ENCODE measurements around the gene ZMYM5.
"Not testable (repeated sequence)": the region's sequence is repeated elsewhere in the genome, so short reads cannot be mapped to it uniquely, and the experiment has no call there.

Gene ZMYM5

GRCh38 chr13:19863323-19864023 is at the start of gene ZMYM5:
TSS of gene ZMYM5 (minus strand) at chr13:19863649. CDS start at chr13:19852180, 11,469 bp downstream.
- DNase-seq (ENCODE audit: low read depth in 2 of 2): peak; percentile 88 to 96

GRCh38 chr13:19910336-19911072 is 47.1 kb upstream of the ZMYM5 start:
- no peak for DNase-seq (ENCODE audit: low read depth in 2 of 2)

DNA sequence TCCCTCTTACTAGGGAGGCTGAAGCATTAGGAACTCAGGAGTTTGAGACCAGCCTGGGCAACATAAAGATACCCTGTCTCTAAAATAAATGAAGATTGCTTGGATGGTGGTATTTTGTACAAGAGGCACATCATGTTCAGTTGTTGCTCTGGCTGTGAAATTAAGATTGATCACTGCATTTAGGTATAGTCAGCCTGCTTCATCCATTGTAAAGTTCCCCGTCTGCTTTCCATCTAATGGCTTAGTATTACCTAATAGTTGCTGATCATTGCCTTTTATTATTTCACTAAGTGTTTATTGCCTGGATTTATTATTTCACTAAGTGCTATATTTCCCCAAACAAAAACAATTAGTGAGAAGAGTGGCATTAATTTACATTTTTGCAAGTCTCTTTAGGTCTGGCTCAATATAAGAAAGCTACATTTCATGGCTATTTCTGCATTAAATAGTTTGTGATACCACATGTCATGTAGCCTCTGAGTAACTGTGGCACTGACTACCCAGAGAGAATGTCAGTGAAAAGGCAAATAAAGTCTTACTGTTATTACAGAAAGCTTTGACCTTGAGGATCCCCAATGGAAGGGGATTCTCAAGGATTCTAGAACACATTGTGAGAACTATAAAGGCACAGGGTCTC is 45.0 kb upstream of the ZMYM5 start:
- no peak for DNase-seq (ENCODE audit: low read depth in 2 of 2)

DNA sequence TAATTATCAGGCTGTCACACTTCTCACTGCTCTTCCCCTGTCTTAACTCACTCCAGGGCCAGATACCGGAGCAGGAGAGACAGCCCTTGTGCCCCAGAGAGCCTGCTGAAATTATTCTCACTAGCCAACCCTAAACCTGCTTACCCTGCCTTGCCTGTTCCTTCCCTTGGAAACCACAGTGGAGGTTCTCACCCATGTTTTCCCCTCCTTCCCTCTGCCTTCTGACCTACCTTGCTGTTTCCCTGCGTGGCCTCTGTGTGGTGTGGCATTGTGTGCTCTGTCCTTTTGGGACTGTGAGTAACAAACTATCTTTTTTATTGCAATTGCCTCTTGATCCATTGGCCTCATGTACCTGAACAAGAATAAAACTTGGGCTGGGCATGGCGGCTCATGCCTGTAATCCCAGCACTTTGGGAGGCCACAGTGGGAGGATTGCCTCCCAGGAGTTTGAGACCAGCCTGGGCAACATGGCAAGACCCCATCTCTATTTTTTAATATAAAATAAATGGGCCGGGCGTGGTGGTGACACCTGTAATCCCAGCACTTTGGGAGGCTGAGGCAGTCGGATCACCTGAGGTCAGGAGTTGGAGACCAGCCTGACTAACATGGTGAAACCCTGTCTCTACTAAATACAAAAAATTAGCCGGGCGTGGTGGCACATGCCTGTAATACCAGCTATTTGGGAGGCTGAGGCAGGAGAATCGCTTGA is 42.2 kb upstream of the ZMYM5 start:
- DNase-seq (ENCODE audit: low read depth in 2 of 2): not testable (repeated sequence)

- DNase-seq (ENCODE audit: low read depth in 2 of 2): no peak
Observed at GRCh38 chr13:19890030-19890429, 26.6 kb upstream of the ZMYM5 start.

DNA sequence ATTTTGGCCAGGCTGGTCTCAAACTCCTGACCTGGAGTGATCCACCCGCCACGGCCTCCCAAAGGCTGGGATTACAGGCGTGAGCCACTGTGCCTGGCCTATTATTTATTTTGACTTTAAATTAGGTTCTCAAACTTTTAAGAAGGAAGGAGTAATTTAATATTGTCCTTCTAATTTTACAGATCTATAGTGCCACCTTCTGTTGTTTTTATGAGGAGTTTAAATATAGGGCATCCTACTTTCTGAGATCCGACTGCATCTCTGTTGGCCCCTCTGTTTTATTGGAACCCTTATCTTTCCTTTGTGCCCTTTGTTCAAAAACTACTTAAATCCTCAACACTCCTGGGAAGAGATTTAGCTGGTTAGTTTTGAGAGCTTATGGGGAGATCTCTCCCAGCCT is 25.4 kb upstream of the ZMYM5 start:
- DNase-seq (ENCODE audit: low read depth in 2 of 2): no peak

DNA sequence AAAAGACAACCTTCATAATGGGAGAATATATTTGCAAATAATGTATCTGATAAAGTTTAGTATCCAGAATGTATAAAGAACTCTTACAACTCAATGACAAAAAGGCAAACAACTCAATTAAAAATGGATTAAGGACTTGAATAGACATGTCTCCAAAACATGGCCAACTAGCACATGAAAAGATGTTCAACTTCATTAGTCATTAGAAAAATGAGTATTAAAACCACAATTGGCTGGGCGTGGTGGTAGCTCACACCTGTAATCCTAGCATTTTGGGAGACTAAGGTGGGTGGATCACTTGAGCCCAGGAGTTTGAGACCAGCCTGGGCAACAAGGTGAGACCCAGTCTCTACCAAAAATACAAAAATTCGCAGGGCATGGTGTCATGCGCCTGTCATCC is 18.8 kb upstream of the ZMYM5 start:
- DNase-seq (ENCODE audit: low read depth in 2 of 2): no peak

- no peak for DNase-seq (ENCODE audit: low read depth in 2 of 2)
Observed at GRCh38 chr13:19881641-19882040, 18.2 kb upstream of the ZMYM5 start.

- DNase-seq (ENCODE audit: low read depth in 2 of 2): peak; percentile 53 to 69
Observed at GRCh38 chr13:19864746-19865309, 1.4 kb upstream of the ZMYM5 start.

DNA sequence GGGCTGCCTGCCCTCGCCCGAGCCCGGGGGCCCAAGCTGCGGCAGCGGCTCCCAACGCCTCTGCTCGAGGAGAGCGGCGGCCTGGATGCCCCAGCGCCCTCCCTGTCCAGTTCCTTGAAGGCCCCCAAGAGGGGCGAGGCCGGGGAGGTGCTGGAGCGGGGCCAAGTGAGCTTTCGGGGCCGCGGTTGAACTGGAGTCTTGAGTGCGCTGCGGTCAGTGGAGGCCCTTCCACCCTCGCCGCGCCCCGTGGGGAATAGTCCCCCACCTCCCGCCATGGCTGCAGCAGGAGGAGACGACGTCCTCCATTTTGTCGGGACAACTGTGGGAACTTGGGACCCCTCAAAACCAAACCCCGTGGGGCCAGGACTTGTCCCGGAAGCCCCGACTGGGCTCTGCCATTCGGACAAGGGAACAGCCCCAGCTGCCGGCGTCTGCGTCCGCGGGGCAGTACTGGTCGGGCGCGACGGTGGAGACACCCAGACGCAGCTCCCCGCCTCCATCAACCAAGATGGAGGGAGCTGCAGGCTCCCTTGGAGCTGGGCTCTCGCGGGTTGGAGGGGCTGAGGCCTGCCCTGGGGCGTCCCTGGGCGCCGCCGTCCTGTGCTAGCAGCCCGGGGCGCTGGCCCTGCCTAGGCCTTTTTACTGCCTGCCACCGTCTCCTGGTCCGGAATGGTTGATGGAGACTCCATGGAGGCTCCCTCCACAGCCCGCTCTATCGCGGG is 736 bp upstream of the ZMYM5 start:
- peak; percentile 30 to 49 for DNase-seq (ENCODE audit: low read depth in 2 of 2)

GRCh38 chr13:19862481-19863313 is 752 bp downstream of the ZMYM5 start:
- DNase-seq (ENCODE audit: low read depth in 2 of 2): peak in 1 of 2 donors; percentile 36

GRCh38 chr13:19861762-19862161 is 1.7 kb downstream of the ZMYM5 start:
- no peak for DNase-seq (ENCODE audit: low read depth in 2 of 2)

- no peak for DNase-seq (ENCODE audit: low read depth in 2 of 2)
Observed at GRCh38 chr13:19860884-19861655, 2.4 kb downstream of the ZMYM5 start.

GRCh38 chr13:19857637-19858036 is 5.8 kb downstream of the ZMYM5 start:
- DNase-seq (ENCODE audit: low read depth in 2 of 2): not testable (repeated sequence)

DNA sequence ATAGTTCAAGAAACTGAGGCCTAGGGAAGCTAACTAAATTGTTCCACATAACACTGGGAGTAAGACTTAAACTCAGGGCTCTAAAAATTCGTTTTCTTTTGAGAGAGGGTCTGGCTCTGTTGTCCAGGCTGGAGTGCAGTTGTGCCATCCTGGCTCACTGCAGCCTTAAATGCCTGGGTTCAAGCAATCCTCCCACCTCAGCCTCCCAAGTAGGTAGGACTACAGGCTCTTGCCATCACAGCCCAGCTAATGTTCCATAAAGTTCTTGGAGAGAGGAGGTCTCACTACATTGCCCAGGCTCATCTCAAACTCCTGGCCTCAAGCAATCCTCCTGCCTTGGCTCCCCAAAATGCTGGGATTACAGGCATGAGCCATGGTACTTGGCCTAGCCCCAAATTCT is 10.7 kb downstream of the ZMYM5 start:
- no peak for DNase-seq (ENCODE audit: low read depth in 2 of 2)

- no peak for DNase-seq (ENCODE audit: low read depth in 2 of 2)
Observed at GRCh38 chr13:19845758-19846157, 17.7 kb downstream of the ZMYM5 start.

DNA sequence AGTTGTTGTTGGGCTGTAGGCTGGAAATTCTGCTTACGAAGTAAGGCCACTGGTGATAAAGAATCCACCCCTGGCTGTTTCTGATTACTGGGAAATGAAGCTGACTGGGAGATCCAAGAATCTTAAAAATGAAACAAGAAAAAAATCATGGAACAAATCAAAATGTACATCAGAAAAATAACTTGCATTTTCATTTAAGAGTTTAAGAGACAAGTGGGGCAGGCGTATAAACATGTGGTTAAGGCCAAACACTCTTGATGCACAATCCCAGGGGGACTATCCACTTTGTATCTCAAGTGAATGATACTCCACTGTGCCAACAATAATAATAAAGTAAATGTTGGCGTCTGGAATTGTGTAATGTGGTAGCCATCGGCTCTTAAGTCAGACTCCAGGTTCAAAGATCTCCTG is 24.6 kb downstream of the ZMYM5 start:
- no peak for DNase-seq (ENCODE audit: low read depth in 2 of 2)

- no peak for DNase-seq (ENCODE audit: low read depth in 2 of 2)
Observed at GRCh38 chr13:19836472-19836871, 27.0 kb downstream of the ZMYM5 start.

DNA sequence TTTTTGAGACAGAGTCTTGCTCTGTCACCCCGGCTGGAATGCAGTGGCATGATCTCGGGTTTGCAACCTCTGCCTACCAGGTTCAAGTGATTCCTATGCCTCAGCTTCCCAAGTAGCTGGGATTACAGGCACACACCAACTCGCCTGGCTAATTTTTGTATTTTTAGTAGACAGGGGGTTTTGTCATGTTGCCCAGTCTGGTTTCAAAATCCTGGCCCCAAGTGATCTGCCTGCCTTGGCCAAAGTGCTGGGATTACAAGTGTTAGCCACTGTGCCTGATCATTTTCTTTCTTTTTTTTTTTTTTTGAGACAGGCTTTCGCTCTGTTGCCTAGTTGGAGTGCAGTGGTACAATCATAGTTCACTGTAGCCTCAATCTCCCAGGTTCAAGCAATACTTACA is 28.7 kb downstream of the ZMYM5 start:
- DNase-seq (ENCODE audit: low read depth in 2 of 2): no peak

Data from stimulated activated CD8-positive, alpha-beta memory T cell treated with anti-CD3 and anti-CD28 coated beads, Interleukin-7, amount 100 ng/mL, for 4 hours (primary cell).